Measurements from ENCODE around the gene SLC29A3.

GRCh38 chr10:71353639-71354038, 34.6 kb downstream of the SLC29A3 start:
- TF ChIP-seq ARNT (IDR thresholded peaks at IDR 0.05) (no peak), SP1 (IDR thresholded peaks at IDR 0.05) (no peak), ELF4 (IDR thresholded peaks at IDR 0.05) (no peak), NFRKB (IDR thresholded peaks at IDR 0.05) (no peak), FOXA1 (IDR thresholded peaks at IDR 0.05) (no peak)

Data from HEK293T (cell line).